Superior temporal gyrus (tissue), 1 donor: ENCODE measurements around the gene FAM111B.
"Not testable (repeated sequence)": the region's sequence is repeated elsewhere in the genome, so short reads cannot be mapped to it uniquely, and the experiment has no call there.

ENCODE experiments used
- DNase-seq: peaks from one replicate; pipeline ENCODE4 v3.0.0-alpha.2; 2016; ENCODE audit errors: extremely low spot score

Gene FAM111B

GRCh38 chr11:59102259-59102765 lies 4.7 kb upstream of the FAM111B start:
- peak; percentile 44 for DNase-seq

GRCh38 chr11:59107721-59108120 lies 684 bp downstream of the FAM111B start:
- not testable (repeated sequence) for DNase-seq

GRCh38 chr11:59112494-59112893 lies 5.5 kb downstream of the FAM111B start:
- no peak for DNase-seq

GRCh38 chr11:59114344-59114743 lies 7.3 kb downstream of the FAM111B start:
- no peak for DNase-seq

GRCh38 chr11:59115553-59115952 lies 8.5 kb downstream of the FAM111B start:
- DNase-seq = no peak

GRCh38 chr11:59117774-59118173 lies 10.7 kb downstream of the FAM111B start:
- DNase-seq = no peak

- DNase-seq = no peak
Observed at GRCh38 chr11:59119826-59120225, 12.8 kb downstream of the FAM111B start.

GRCh38 chr11:59135648-59136461 lies 28.8 kb downstream of the FAM111B start:
- DNase-seq = peak; percentile 82

- DNase-seq = not testable (repeated sequence)
Observed at GRCh38 chr11:59136551-59136950, 29.5 kb downstream of the FAM111B start.

- no peak for DNase-seq
Observed at GRCh38 chr11:59137190-59137589, 30.2 kb downstream of the FAM111B start.

GRCh38 chr11:59138643-59139042 lies 31.6 kb downstream of the FAM111B start:
- no peak for DNase-seq

GRCh38 chr11:59141191-59141590 lies 34.2 kb downstream of the FAM111B start:
- no peak for DNase-seq

- DNase-seq = peak; percentile 59
Observed at GRCh38 chr11:59141673-59142460, 34.8 kb downstream of the FAM111B start.

GRCh38 chr11:59142530-59143507 lies 35.8 kb downstream of the FAM111B start, which contains the start of gene FAM111A:
FAM111A (plus strand) TSS chr11:59142856; CDS start chr11:59148873, 6,017 bp downstream.
- DNase-seq = peak; percentile 73

GRCh38 chr11:59144096-59144495 lies 37.1 kb downstream of the FAM111B start:
- peak; percentile 28 for DNase-seq

- DNase-seq = peak; percentile 77
Observed at GRCh38 chr11:59144579-59145345, 37.7 kb downstream of the FAM111B start.

- no peak for DNase-seq
Observed at GRCh38 chr11:59145534-59145933, 38.5 kb downstream of the FAM111B start.

GRCh38 chr11:59151761-59152160 lies 44.7 kb downstream of the FAM111B start:
- no peak for DNase-seq

- DNase-seq = no peak
Observed at GRCh38 chr11:59152312-59152951, 45.4 kb downstream of the FAM111B start.

- DNase-seq = no peak
Observed at GRCh38 chr11:59154610-59155009, 47.6 kb downstream of the FAM111B start.
